PFSK-1 (cell line): ENCODE data around the gene KDM2B.

ENCODE experiments used
- POLR2AphosphoS5 ChIP-seq: IDR thresholded peaks from 2 replicates; pipeline ENCODE4 v1.6.1; 2012; ENCODE audit warnings: low read depth, mild to moderate bottlenecking, control low read depth, low read length, moderate library complexity
- REST ChIP-seq, 2 experiments: IDR thresholded peaks; 2 replicates each; pipeline versions ENCODE4 v1.6.1 to v1.8.0; 2011 to 2012; ENCODE audit warnings: low read depth in 2 of 2, low read length in 2 of 2, control low read depth in 1 of 2, inconsistent platforms in 1 of 2, mild to moderate bottlenecking in 1 of 2, moderate library complexity in 1 of 2; ENCODE audit not compliant: insufficient read depth in 1 of 2
- SIN3A ChIP-seq: IDR thresholded peaks from 2 replicates; pipeline ENCODE4 v1.6.1; 2012; ENCODE audit warnings: mild to moderate bottlenecking, low read length, moderate library complexity, borderline replicate concordance; ENCODE audit not compliant: insufficient read depth
- TAF1 ChIP-seq: IDR thresholded peaks from 2 replicates; pipeline ENCODE4 v1.6.1; 2012; ENCODE audit warnings: low read length, control low read depth, borderline replicate concordance; ENCODE audit not compliant: insufficient read depth

- TF ChIP-seq POLR2AphosphoS5 (no peak), TAF1 (no peak), REST (IDR thresholded peaks at IDR 0.05; ENCODE audit: insufficient read depth in 1 of 2, low read depth in 2 of 2, low read length in 2 of 2) (no peak), SIN3A (no peak)
These were observed 90.9 kb downstream of the KDM2B start for GRCh38 chr12:121489874-121490273.
